HL-60 (cell line): Measurements from ENCODE around the gene SLC17A9.

ENCODE experiments used
- DNase-seq, 2 experiments: peaks; one replicate each; pipeline ENCODE4 v3.0.0-alpha.2; 2010 to 2020; ENCODE audit warnings: low read depth in 1 of 2, low spot score in 1 of 2
- H3K27ac ChIP-seq: fragments of 250-450 bp; sonication (Bioruptor Pico); replicated peaks from 2 replicates; pipeline ENCODE4 v1.5.1; 2020; ENCODE audit warnings: mild to moderate bottlenecking, moderate library complexity
- H3K27me3 ChIP-seq: fragments of 250-450 bp; sonication (Bioruptor Pico); 2 replicates; pipeline ENCODE4 v1.5.1; 2021; ENCODE audit warnings: mild to moderate bottlenecking, moderate library complexity; ENCODE audit not compliant: insufficient read depth, poor library complexity, severe bottlenecking
- H3K4me3 ChIP-seq: replicated peaks from 2 replicates; pipeline ENCODE4 v1.5.1; 2011; ENCODE audit warnings: mild to moderate bottlenecking, control low read depth, low read length; ENCODE audit not compliant: insufficient read depth
- GABPA ChIP-seq: IDR thresholded peaks from 2 replicates; pipeline ENCODE4 v1.6.1; 2012; ENCODE audit warnings: low read depth
- POLR2AphosphoS5 ChIP-seq: IDR thresholded peaks from 2 replicates; pipeline ENCODE4 v1.6.1; 2012; ENCODE audit warnings: low read depth
- SPI1 ChIP-seq: IDR thresholded peaks from 2 replicates; pipeline ENCODE4 v1.6.1; 2012; ENCODE audit warnings: low read depth, mild to moderate bottlenecking, borderline replicate concordance
- TF ChIP-seq, protein P1 (sequence below): IDR thresholded peaks from one replicate; pipeline ENCODE4 v1.5.1; 2011; ENCODE audit warnings: low read length, control low read depth, inconsistent platforms; ENCODE audit not compliant: insufficient read depth
- TF ChIP-seq, protein P2 (sequence below): IDR thresholded peaks from 2 replicates; pipeline ENCODE4 v1.6.1; 2012; ENCODE audit warnings: low read depth; ENCODE audit not compliant: insufficient replicate concordance

Gene SLC17A9

DNA sequence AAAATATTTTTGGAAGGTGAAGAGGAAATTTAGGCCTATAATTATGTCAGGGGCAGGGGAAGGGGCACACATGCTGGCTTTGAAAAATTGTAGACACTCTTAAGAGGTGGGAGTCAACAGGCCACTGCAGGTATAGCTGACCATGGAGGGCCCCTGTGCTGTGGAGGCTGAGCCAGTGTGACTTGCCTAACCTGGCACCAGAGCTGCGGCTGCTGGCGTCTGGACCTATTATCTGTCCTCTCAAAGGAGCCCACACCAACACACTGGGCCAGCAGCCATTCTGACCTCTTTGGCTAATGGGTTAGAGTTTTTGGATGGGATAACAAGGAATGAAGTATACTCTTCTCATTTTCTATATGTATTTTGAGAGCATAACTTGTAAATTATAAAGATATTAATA lies 10.1 kb upstream of the SLC17A9 start:
- DNase-seq = no peak
- Histone ChIP-seq H3K4me3 (no peak overlapping the region), H3K27ac (no peak overlapping the region), H3K27me3 (no peaks in the 10 kb centered on the region)
- TF ChIP-seq SPI1 = no peak
- TF ChIP-seq, protein P1, sequence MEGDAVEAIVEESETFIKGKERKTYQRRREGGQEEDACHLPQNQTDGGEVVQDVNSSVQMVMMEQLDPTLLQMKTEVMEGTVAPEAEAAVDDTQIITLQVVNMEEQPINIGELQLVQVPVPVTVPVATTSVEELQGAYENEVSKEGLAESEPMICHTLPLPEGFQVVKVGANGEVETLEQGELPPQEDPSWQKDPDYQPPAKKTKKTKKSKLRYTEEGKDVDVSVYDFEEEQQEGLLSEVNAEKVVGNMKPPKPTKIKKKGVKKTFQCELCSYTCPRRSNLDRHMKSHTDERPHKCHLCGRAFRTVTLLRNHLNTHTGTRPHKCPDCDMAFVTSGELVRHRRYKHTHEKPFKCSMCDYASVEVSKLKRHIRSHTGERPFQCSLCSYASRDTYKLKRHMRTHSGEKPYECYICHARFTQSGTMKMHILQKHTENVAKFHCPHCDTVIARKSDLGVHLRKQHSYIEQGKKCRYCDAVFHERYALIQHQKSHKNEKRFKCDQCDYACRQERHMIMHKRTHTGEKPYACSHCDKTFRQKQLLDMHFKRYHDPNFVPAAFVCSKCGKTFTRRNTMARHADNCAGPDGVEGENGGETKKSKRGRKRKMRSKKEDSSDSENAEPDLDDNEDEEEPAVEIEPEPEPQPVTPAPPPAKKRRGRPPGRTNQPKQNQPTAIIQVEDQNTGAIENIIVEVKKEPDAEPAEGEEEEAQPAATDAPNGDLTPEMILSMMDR = no peak
- TF ChIP-seq GABPA = no peak
- TF ChIP-seq, protein P2, sequence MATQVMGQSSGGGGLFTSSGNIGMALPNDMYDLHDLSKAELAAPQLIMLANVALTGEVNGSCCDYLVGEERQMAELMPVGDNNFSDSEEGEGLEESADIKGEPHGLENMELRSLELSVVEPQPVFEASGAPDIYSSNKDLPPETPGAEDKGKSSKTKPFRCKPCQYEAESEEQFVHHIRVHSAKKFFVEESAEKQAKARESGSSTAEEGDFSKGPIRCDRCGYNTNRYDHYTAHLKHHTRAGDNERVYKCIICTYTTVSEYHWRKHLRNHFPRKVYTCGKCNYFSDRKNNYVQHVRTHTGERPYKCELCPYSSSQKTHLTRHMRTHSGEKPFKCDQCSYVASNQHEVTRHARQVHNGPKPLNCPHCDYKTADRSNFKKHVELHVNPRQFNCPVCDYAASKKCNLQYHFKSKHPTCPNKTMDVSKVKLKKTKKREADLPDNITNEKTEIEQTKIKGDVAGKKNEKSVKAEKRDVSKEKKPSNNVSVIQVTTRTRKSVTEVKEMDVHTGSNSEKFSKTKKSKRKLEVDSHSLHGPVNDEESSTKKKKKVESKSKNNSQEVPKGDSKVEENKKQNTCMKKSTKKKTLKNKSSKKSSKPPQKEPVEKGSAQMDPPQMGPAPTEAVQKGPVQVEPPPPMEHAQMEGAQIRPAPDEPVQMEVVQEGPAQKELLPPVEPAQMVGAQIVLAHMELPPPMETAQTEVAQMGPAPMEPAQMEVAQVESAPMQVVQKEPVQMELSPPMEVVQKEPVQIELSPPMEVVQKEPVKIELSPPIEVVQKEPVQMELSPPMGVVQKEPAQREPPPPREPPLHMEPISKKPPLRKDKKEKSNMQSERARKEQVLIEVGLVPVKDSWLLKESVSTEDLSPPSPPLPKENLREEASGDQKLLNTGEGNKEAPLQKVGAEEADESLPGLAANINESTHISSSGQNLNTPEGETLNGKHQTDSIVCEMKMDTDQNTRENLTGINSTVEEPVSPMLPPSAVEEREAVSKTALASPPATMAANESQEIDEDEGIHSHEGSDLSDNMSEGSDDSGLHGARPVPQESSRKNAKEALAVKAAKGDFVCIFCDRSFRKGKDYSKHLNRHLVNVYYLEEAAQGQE = no peak

DNA sequence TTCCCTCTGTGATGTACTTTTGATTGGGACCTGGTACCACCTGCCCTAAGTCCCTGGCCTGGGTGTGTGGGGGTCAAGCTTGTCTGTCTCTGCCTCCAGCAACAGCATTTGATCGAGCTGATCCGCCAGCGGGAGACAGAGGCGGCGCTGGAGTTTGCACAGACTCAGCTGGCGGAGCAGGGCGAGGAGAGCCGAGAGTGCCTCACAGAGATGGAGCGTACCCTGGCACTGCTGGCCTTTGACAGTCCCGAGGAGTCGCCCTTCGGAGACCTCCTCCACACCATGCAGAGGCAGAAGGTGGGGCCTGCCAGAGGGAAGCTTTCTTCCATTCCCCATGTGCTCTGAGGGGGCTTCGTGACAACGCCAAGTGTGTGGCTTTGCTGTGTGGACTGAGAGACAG lies 9.1 kb upstream of the SLC17A9 start:
- H3K4me3 ChIP-seq = no peak overlapping the region
- H3K27me3 ChIP-seq = no peaks in the 10 kb centered on the region
- no peak for TF ChIP-seq GABPA
- TF ChIP-seq POLR2AphosphoS5 = no peak
- TF ChIP-seq, protein P2 = no peak
- TF ChIP-seq, protein P1 = no peak
- no peak for TF ChIP-seq SPI1
- no peak for DNase-seq
- H3K27ac ChIP-seq = no peak overlapping the region

DNA sequence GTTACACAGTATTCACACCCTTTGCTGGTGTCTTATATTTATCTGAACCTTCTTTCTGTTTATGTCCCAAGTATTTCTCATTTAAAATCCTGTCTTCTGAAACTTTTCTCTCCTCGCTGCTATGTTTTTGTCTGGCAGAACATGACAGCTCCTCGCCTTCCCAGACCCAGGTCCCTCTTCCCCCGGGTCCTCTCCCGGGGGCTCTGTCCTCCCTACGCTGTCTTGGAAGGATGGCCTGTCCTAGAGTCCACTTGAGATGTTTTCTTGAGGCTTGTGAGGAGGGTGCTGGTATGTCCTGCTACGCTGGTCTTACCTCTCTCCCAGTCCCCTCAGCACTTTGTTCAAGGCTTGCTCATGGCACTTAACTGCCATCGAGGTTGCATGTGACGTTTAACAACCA lies 8.3 kb upstream of the SLC17A9 start:
- no peak for DNase-seq
- no peak for TF ChIP-seq SPI1
- TF ChIP-seq POLR2AphosphoS5 = no peak
- TF ChIP-seq GABPA = no peak
- TF ChIP-seq, protein P2 = no peak
- TF ChIP-seq, protein P1 = no peak
- H3K4me3 ChIP-seq = no peak overlapping the region
- H3K27ac ChIP-seq = no peak overlapping the region
- no peaks in the 10 kb centered on the region for H3K27me3 ChIP-seq
